ENCODE measurements around the gene NCAN.

DNA sequence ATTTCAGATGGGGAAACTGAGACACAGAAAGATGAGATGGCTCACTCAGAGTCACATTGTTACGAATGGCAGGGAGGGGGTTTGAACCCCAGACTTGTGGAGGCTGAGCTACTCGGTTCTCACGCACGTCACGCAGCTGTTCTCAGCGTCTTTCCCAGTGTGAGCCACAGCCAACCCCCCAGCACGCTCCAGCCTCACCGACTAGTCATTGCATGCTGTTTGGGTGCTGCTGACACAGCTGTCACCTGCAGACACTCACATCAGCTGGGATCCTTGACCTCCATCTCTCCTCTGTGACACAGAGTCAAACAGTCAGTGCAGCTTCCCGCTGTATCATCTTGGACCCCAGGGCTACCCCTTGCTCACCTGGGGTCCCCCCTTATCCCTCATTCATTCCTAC lies 2.4 kb upstream of the NCAN start:
- TF ChIP-seq EZH2 (IDR thresholded peaks at IDR 0.05; ENCODE audit: low read length) = no peak
- TF ChIP-seq, protein P1, sequence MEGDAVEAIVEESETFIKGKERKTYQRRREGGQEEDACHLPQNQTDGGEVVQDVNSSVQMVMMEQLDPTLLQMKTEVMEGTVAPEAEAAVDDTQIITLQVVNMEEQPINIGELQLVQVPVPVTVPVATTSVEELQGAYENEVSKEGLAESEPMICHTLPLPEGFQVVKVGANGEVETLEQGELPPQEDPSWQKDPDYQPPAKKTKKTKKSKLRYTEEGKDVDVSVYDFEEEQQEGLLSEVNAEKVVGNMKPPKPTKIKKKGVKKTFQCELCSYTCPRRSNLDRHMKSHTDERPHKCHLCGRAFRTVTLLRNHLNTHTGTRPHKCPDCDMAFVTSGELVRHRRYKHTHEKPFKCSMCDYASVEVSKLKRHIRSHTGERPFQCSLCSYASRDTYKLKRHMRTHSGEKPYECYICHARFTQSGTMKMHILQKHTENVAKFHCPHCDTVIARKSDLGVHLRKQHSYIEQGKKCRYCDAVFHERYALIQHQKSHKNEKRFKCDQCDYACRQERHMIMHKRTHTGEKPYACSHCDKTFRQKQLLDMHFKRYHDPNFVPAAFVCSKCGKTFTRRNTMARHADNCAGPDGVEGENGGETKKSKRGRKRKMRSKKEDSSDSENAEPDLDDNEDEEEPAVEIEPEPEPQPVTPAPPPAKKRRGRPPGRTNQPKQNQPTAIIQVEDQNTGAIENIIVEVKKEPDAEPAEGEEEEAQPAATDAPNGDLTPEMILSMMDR (optimal IDR thresholded peaks at IDR 0.05 in 1 of 3, IDR thresholded peaks at IDR 0.05 in 1 of 3, conservative IDR thresholded peaks at IDR 0.05 in 1 of 3; ENCODE audit: extremely low read depth in 1 of 3, insufficient read depth in 2 of 3, low read length in 3 of 3) = no peak

Data from keratinocyte (primary cell).